H1 (cell line): ENCODE measurements around the gene UGT2B11. TPM values are rescaled to one million over a fixed set of nuclear protein-coding genes. Genes with fewer than 3 reads are reported as not detected.
"Not testable (repeated sequence)": the region's sequence is repeated elsewhere in the genome, so short reads cannot be mapped to it uniquely, and the experiment has no call there.

Experiments used
- CTCF ChIA-PET: fragments of 300-600 bp; sonication (Branson Sonifier 250); formaldehyde crosslinking; loops from one replicate; lab custom pipeline; 2021; ENCODE audit not compliant: partially characterized antibody; lab: Charles Lee
- POLR2A ChIA-PET: fragments of 300-600 bp; sonication (Branson Sonifier 250); formaldehyde crosslinking; loops from one replicate; lab custom pipeline; 2021; ENCODE audit warnings: inconsistent platforms; ENCODE audit not compliant: partially characterized antibody; lab: Charles Lee
- DNase-seq, 2 experiments: peaks; one replicate each; pipeline versions ENCODE4 v3.0.0 to v3.0.0-alpha.2; 2010 to 2022; ENCODE audit warnings: low spot score in 2 of 2, low read depth in 1 of 2, mixed read lengths in 1 of 2
- FAIRE-seq: peaks from 2 replicates; lab custom pipeline; 2011; peaks lifted over from hg19 to GRCh38; lab: Jason Lieb, UNC
- H2AFZ ChIP-seq: 2 replicates; pipeline ENCODE4 v1.8.1; 2012; ENCODE audit warnings: low read length, inconsistent platforms
- H2AK5ac ChIP-seq: 2 replicates; pipeline ENCODE4 v1.6.1; 2013; ENCODE audit warnings: low read depth, low read length
- H2BK120ac ChIP-seq: replicated peaks from 2 replicates; pipeline ENCODE3; 2013; ENCODE audit warnings: low read depth, low read length, inconsistent platforms
- H2BK12ac ChIP-seq: 2 replicates; pipeline ENCODE4 v1.6.1; 2013; ENCODE audit warnings: low read depth, low read length
- H2BK15ac ChIP-seq: 2 replicates; pipeline ENCODE4 v1.6.1; 2013; ENCODE audit warnings: low read length
- H2BK20ac ChIP-seq: 2 replicates; pipeline ENCODE4 v1.6.1; 2013; ENCODE audit warnings: low read length
- H2BK5ac ChIP-seq: 2 replicates; pipeline ENCODE4 v1.6.1; 2013; ENCODE audit warnings: low read depth, low read length
- H3K14ac ChIP-seq: 2 replicates; pipeline ENCODE4 v1.6.1; 2013; ENCODE audit warnings: inconsistent platforms; ENCODE audit not compliant: insufficient read length
- H3K18ac ChIP-seq: 2 replicates; pipeline ENCODE4 v1.6.1; 2013; ENCODE audit warnings: low read length; ENCODE audit errors: extremely low read depth
- H3K23ac ChIP-seq: 2 replicates; pipeline ENCODE4 v1.6.1; 2013; ENCODE audit warnings: inconsistent platforms; ENCODE audit not compliant: insufficient read length
- H3K23me2 ChIP-seq: 2 replicates; pipeline ENCODE4 v1.6.1; 2013; ENCODE audit warnings: low read depth, low read length
- H3K27ac ChIP-seq: 2 replicates; pipeline ENCODE4 v1.6.1; 2011; ENCODE audit warnings: low read depth, low read length, inconsistent platforms
- H3K27me3 ChIP-seq, 4 experiments: replicated peaks in 1 of 4; 1 replicate in 1 of 4; 2 replicates in 3 of 4; pipeline versions ENCODE4 v1.6.1 to v1.8.1; 2011 to 2013; ENCODE audit warnings: low read length in 3 of 4, mild to moderate bottlenecking in 3 of 4, inconsistent platforms in 2 of 4, mixed read lengths in 2 of 4, moderate library complexity in 1 of 4; ENCODE audit not compliant: control insufficient read depth in 3 of 4, insufficient read depth in 3 of 4; ENCODE audit errors: extremely low read depth in 1 of 4
- H3K36me3 ChIP-seq, 4 experiments: 2 replicates each; pipeline versions ENCODE4 v1.6.1 to v1.8.1; 2011 to 2013; ENCODE audit warnings: mild to moderate bottlenecking in 4 of 4, low read length in 3 of 4, moderate library complexity in 2 of 4, control low read depth in 1 of 4, inconsistent platforms in 1 of 4; ENCODE audit not compliant: insufficient read depth in 4 of 4, control insufficient read depth in 2 of 4
- H3K4ac ChIP-seq: replicated peaks from 2 replicates; pipeline ENCODE3; 2013; ENCODE audit warnings: low read length, low read depth, mixed read lengths, inconsistent platforms; ENCODE audit not compliant: insufficient read length
- H3K4me1 ChIP-seq, 4 experiments: replicated peaks in 1 of 4; 1 replicate in 1 of 4; 2 replicates in 3 of 4; pipeline versions ENCODE4 v1.6.1 to v1.8.1; 2011 to 2013; ENCODE audit warnings: low read length in 3 of 4, inconsistent platforms in 2 of 4, mixed read lengths in 1 of 4; ENCODE audit not compliant: insufficient read depth in 4 of 4, control insufficient read depth in 3 of 4
- H3K4me2 ChIP-seq, 2 experiments: 2 replicates each; pipeline versions ENCODE4 v1.6.1 to v1.8.1; 2011 to 2013; ENCODE audit warnings: low read depth in 2 of 2, low read length in 2 of 2, control low read depth in 1 of 2, inconsistent platforms in 1 of 2, mild to moderate bottlenecking in 1 of 2; ENCODE audit not compliant: insufficient read depth in 1 of 2
- H3K4me3 ChIP-seq, 4 experiments: fragments of 200-600, 300-600 bp in 1 of 4; sonication (generic), shearing (Covaris generic), sonication (Bioruptor Twin) in 1 of 4; 2 replicates each; pipeline versions ENCODE4 v1.5.1 to v1.8.1; 2011 to 2016; ENCODE audit warnings: low read length in 4 of 4, low read depth in 3 of 4, control low read depth in 2 of 4, inconsistent platforms in 2 of 4, mild to moderate bottlenecking in 2 of 4, mixed read lengths in 1 of 4, moderate library complexity in 1 of 4; ENCODE audit not compliant: insufficient read depth in 2 of 4; ENCODE audit errors: extremely low read depth in 1 of 4
- H3K56ac ChIP-seq: replicated peaks from 2 replicates; pipeline ENCODE3; 2013; ENCODE audit warnings: low read depth, mild to moderate bottlenecking, mixed read lengths, low read length, inconsistent platforms; ENCODE audit not compliant: insufficient read length
- H3K79me1 ChIP-seq: 2 replicates; pipeline ENCODE4 v1.6.1; 2013; ENCODE audit warnings: low read depth, low read length, control low read depth
- H3K79me2 ChIP-seq, 2 experiments: 2 replicates each; pipeline versions ENCODE4 v1.6.1 to v1.8.1; 2012 to 2013; ENCODE audit warnings: low read length in 2 of 2, mild to moderate bottlenecking in 2 of 2, inconsistent platforms in 1 of 2; ENCODE audit not compliant: insufficient read depth in 2 of 2, control insufficient read depth in 1 of 2
- H3K9ac ChIP-seq, 4 experiments: replicated peaks in 1 of 4; 1 replicate in 1 of 4; 2 replicates in 3 of 4; pipeline versions ENCODE4 v1.6.1 to v1.8.1; 2011 to 2013; ENCODE audit warnings: low read depth in 3 of 4, low read length in 3 of 4, control low read depth in 2 of 4, mild to moderate bottlenecking in 2 of 4, moderate library complexity in 2 of 4, inconsistent platforms in 1 of 4; ENCODE audit errors: extremely low read depth in 1 of 4
- H3K9me3 ChIP-seq, 2 experiments: 2 replicates each; pipeline versions ENCODE4 v1.6.1 to v1.8.1; 2012 to 2013; ENCODE audit warnings: mild to moderate bottlenecking in 2 of 2, moderate library complexity in 2 of 2, control low read depth in 1 of 2, inconsistent platforms in 1 of 2, low read depth in 1 of 2, low read length in 1 of 2, mixed read lengths in 1 of 2; ENCODE audit not compliant: insufficient read depth in 2 of 2
- H4K20me1 ChIP-seq, 2 experiments: replicated peaks in 1 of 2; 2 replicates each; pipeline versions ENCODE3 to v1.8.1; 2011 to 2013; ENCODE audit warnings: inconsistent platforms in 2 of 2, low read length in 2 of 2, mild to moderate bottlenecking in 1 of 2; ENCODE audit not compliant: insufficient read depth in 2 of 2, control insufficient read depth in 1 of 2
- H4K5ac ChIP-seq: 2 replicates; pipeline ENCODE4 v1.6.1; 2013; ENCODE audit warnings: low read length, low read depth, mixed read lengths, inconsistent platforms; ENCODE audit not compliant: insufficient read length
- H4K8ac ChIP-seq: 2 replicates; pipeline ENCODE4 v1.8.0; 2013; ENCODE audit warnings: mild to moderate bottlenecking, moderate library complexity, low read length, inconsistent platforms; ENCODE audit not compliant: insufficient read depth; ENCODE audit errors: extremely low read depth
- H4K91ac ChIP-seq: replicated peaks from 2 replicates; pipeline ENCODE3; 2013; ENCODE audit warnings: low read length, mixed read lengths, inconsistent platforms; ENCODE audit not compliant: insufficient read length
- WGBS, 2 experiments: shearing (Covaris generic) in 1 of 2; methylation state at CpG; one replicate each; pipeline versions ENCODE4 v1.1.6 to v1.1.7; 2013 to 2015; ENCODE audit warnings: low lambda C conversion rate in 2 of 2, mixed read lengths in 2 of 2, inconsistent platforms in 1 of 2, low coverage in 1 of 2, missing lambda C conversion rate in 1 of 2; ENCODE audit not compliant: insufficient replicate concordance in 2 of 2, insufficient coverage in 1 of 2, insufficient read length in 1 of 2; ENCODE audit errors: extremely low coverage in 1 of 2, missing lambda C conversion rate in 1 of 2; 5-methylcytosine and 5-hydroxymethylcytosine counted together
- polyA plus RNA-seq, 7 experiments: library from polyadenylated mRNA; depleted of rRNA in 3 of 7; stranded (reverse) in 5 of 7; unstranded in 2 of 7; fragments of >200 nt in 5 of 7; fragments of 200-250 nt in 2 of 7; gene quantifications; 1 replicate in 5 of 7; 2 replicates in 1 of 7; 4 replicates in 1 of 7; pipeline versions ENCODE4 v1.2.1 to v1.2.3, GENCODE V29; 2011 to 2013; ENCODE audit warnings: missing spikeins in 2 of 7, mixed read lengths in 2 of 7
- total RNA-seq: library from RNA; stranded (reverse); fragmentation: NEBNext Ultra II Directional; extraction: Animal tissue kit (Norgen Biotek cat#: 25700); gene quantifications from 2 replicates; pipeline ENCODE4 v1.2.1, GENCODE V29; 2021

Gene UGT2B11
- total and polyA plus RNA-seq, 2 of the 8 experiments (the other 6 are each of a cell fraction or from before 2014, with no cell fraction given) = not detected

DNA sequence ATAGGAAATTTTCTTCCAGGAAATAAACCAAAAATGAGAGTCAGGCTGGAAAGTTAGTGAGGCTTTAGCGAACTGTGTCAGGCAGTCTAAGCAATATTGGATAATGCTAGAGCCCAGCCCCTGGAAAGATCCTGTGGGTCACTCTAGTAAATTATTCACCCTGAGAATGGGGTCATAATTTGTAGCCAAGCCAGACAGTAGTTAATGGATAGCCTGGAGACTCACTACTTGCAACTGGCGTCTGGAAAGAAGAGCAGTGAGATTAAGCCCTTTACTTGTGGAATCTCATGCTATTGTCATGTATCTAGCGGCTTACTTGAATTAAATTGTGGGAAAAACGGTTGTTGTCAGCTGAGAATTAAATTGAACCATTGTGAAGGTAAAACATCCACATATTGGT lies 48.2 kb downstream of the UGT2B11 start:
- H3K4ac ChIP-seq, H3K23me2 ChIP-seq, H4K20me1 ChIP-seq, H3K56ac ChIP-seq, H2BK5ac ChIP-seq, H2AK5ac ChIP-seq, H2BK120ac ChIP-seq, POLR2A ChIA-PET, CTCF ChIA-PET, H2BK20ac ChIP-seq, H4K8ac ChIP-seq, H3K79me2 ChIP-seq, H2BK12ac ChIP-seq, H4K91ac ChIP-seq, H2BK15ac ChIP-seq, H3K4me3 ChIP-seq, H2AFZ ChIP-seq, H3K4me2 ChIP-seq, H3K14ac ChIP-seq, H3K36me3 ChIP-seq, DNase-seq, H3K4me1 ChIP-seq, FAIRE-seq, H3K79me1 ChIP-seq, H3K18ac ChIP-seq, H3K27me3 ChIP-seq, H3K27ac ChIP-seq, H3K23ac ChIP-seq, H3K9me3 ChIP-seq, H4K5ac ChIP-seq, H3K9ac ChIP-seq: not testable (repeated sequence)
- 80% methylated on average over 4 of the region's 4 CpGs; no CpG with 5 or more reads in 1 of the 2 experiments for WGBS, 2 experiments

DNA sequence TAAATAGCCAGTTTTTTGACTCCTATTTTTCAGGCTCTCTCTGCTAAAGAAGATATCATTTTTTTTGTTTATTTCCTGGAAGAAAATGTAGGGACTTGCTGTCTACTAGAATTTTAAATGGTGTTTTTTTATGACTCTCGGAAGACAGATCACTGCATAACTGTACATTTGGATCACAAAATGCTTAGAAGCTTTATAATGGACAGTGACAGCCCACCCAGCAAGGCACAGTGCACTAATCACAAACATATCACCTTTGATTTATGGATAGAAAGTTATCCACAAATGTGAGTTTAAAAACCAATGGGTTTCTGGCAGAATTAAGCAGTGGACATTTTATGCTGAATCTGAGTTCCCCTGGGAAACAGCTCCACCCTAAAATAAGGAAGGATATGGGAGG lies 48.8 kb downstream of the UGT2B11 start:
- H4K5ac ChIP-seq, H3K4me2 ChIP-seq, H4K8ac ChIP-seq, H3K23me2 ChIP-seq, DNase-seq, H3K18ac ChIP-seq, POLR2A ChIA-PET, H2BK15ac ChIP-seq, H3K4ac ChIP-seq, H3K4me1 ChIP-seq, H2BK120ac ChIP-seq, H4K91ac ChIP-seq, H3K14ac ChIP-seq, H3K56ac ChIP-seq, H2BK12ac ChIP-seq, FAIRE-seq, H3K9ac ChIP-seq, H2AK5ac ChIP-seq, H3K23ac ChIP-seq, H3K36me3 ChIP-seq, H3K79me2 ChIP-seq, H4K20me1 ChIP-seq, H3K27me3 ChIP-seq, H2AFZ ChIP-seq, H2BK5ac ChIP-seq, H3K27ac ChIP-seq, H2BK20ac ChIP-seq, H3K9me3 ChIP-seq, H3K79me1 ChIP-seq, H3K4me3 ChIP-seq: not testable (repeated sequence)
- 92% methylated on average over 1 of the region's 1 CpG; no CpG with 5 or more reads in 1 of the 2 experiments for WGBS, 2 experiments
- CTCF ChIA-PET = interaction anchor here (1.6 kb wide), 1 partner anchor 10 kb away, joined by 4 read pairs; no protein-coding TSS in a partner anchor
